ENCODE results near the gene DYNC1H1.

GRCh38 chr14:101939646-101940170 is 24.7 kb upstream of the DYNC1H1 start:
- no peak for TF ChIP-seq CTCF (conservative IDR thresholded peaks at IDR 0.05; ENCODE audit: low read depth, low read length)
- no peak for TF ChIP-seq EZH2 (IDR thresholded peaks at IDR 0.05; ENCODE audit: low read length, unreplicated experiment)
